ENCODE results near the gene INAFM2. TPM values are rescaled to one million over a fixed set of nuclear protein-coding genes. Genes with fewer than 3 reads are reported as not detected.

The INAFM2 gene
- total and polyA plus RNA-seq, 9 of the 15 experiments (the other 6 are each of a cell fraction or from before 2014, with no cell fraction given), result 11.8 to 43.1 (median 27.2) TPM

GRCh38 chr15:40317580-40317979, 5.9 kb upstream of the INAFM2 start:
- no peak for ATAC-seq
- DNase-seq (ENCODE audit: extremely low read depth in 1 of 4, low spot score in 3 of 4), result no peak
- intact Hi-C loops (cut with micrococcal nuclease), result no loop called here
- BruUV-seq (replicated peaks), result no TSS peak
- ChIA-PET CTCF (ENCODE audit: low intra/inter-chr PET ratio) (interaction anchor here (0.8 kb wide), 1 partner anchor 20 kb away, joined by 3 read pairs; no protein-coding TSS in a partner anchor), POLR2A (interaction anchor here (0.7 kb wide), 2 partner anchors 10 to 152 kb away, joined by 3 read pairs; no protein-coding TSS in a partner anchor)
- Histone ChIP-seq H3K79me2 (ENCODE audit: control insufficient read depth, insufficient read depth, low read length) (no peaks in the 10 kb centered on the region), H3K4me1 (replicated peaks in 1 of 2; ENCODE audit: control insufficient read depth in 2 of 2, insufficient read depth in 2 of 2, low read length in 2 of 2) (peaks cover 0 to 7% of the 10 kb centered on the region in 2 experiments; a peak in 3 of 5 replicates), H3K4me2 (ENCODE audit: insufficient read depth, low read length) (no peak overlapping the region), H3K9ac (ENCODE audit: insufficient read depth in 1 of 2, low read depth in 2 of 2, low read length in 2 of 2) (no peak overlapping the region), H3K27me3 (ENCODE audit: control insufficient read depth in 2 of 2, insufficient read depth in 2 of 2, low read length in 2 of 2) (peaks cover 2 to 25% of the 10 kb centered on the region in 2 experiments; a peak in 3 of 5 replicates), H3K9me1 (ENCODE audit: control insufficient read depth, insufficient read depth, low read length) (no peaks in the 10 kb centered on the region), H3K27ac (ENCODE audit: extremely low read depth, low read depth, low read length) (no peak overlapping the region), H2AFZ (ENCODE audit: low read depth, low read length) (no peak overlapping the region), H4K20me1 (replicated peaks; ENCODE audit: control insufficient read depth, insufficient read depth, low read length) (no peaks in the 10 kb centered on the region), H3K36me3 (ENCODE audit: control insufficient read depth, insufficient read depth, low read length) (no peaks in the 10 kb centered on the region), H3K9me3 (replicated peaks; ENCODE audit: control insufficient read depth, insufficient read depth, low read depth, low read length) (no peaks in the 10 kb centered on the region), H3K4me3 (no peak overlapping the region)
- no peak for FAIRE-seq
- in situ Hi-C loops (cut with MboI), result no loop called here
- TF ChIP-seq HDAC8 (tag; IDR thresholded peaks at IDR 0.05) (no peak), KAT7 (CRISPR knock-in tag; IDR thresholded peaks at IDR 0.05; ENCODE audit: borderline replicate concordance) (no peak), CGGBP1 (CRISPR knock-in tag; IDR thresholded peaks at IDR 0.05) (no peak), CBX8 (IDR thresholded peaks at IDR 0.05; ENCODE audit: borderline replicate concordance, extremely low read depth, low read depth, low read length, poor library complexity, severe bottlenecking) (peak; percentile 67), PURB (CRISPR knock-in tag; IDR thresholded peaks at IDR 0.05; ENCODE audit: low read depth) (no peak), E2F1 (CRISPR knock-in tag; IDR thresholded peaks at IDR 0.05) (no peak)
- WGBS (ENCODE audit: insufficient coverage, low coverage, missing lambda C conversion rate), result 9% methylated on average over 4 of the region's 4 CpGs

All from K562 (cell line).